Measurements from ENCODE around the gene JPT1.

DNA sequence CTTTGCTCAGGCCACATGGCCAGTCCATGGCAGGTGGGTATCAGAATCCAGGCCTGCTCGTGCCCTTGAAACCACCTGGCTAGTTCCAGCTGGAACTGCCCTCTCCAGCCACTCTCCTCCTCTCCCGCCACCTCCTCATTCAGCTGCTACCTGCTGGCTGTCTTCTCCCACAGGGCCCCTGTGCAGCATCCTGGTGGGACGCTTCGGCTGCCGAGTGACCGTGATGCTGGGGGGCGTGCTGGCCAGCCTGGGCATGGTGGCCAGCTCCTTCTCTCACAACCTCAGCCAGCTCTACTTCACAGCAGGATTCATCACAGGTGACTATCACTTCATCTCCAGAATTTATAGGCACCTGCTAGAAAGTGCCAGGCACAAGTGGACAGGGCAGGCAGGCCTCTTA lies 56.4 kb downstream of the JPT1 start:
- TF ChIP-seq POLR2AphosphoS5 (IDR thresholded peaks at IDR 0.05; ENCODE audit: low read depth, low read length) (no peak), POLR2A (IDR thresholded peaks at IDR 0.05; ENCODE audit: low read depth, low read length) (no peak)

Data from GM12891 (cell line).